GM12864 (cell line): ENCODE measurements around the gene NFATC2.

Experiments used
- DNase-seq: peaks from one replicate; pipeline ENCODE4 v3.0.0-alpha.2; 2011; ENCODE audit warnings: low read depth
- H3K4me3 ChIP-seq: 2 replicates; pipeline ENCODE4 v1.5.1; 2011; ENCODE audit warnings: mild to moderate bottlenecking, low read depth, low read length, control low read depth
- TF ChIP-seq, protein P1 (sequence below): IDR thresholded peaks from 2 replicates; pipeline ENCODE4 v1.5.1; 2011; ENCODE audit warnings: low read depth, mild to moderate bottlenecking, moderate library complexity, low read length, control low read depth, inconsistent platforms; ENCODE audit errors: missing control alignments

The NFATC2 gene

DNA sequence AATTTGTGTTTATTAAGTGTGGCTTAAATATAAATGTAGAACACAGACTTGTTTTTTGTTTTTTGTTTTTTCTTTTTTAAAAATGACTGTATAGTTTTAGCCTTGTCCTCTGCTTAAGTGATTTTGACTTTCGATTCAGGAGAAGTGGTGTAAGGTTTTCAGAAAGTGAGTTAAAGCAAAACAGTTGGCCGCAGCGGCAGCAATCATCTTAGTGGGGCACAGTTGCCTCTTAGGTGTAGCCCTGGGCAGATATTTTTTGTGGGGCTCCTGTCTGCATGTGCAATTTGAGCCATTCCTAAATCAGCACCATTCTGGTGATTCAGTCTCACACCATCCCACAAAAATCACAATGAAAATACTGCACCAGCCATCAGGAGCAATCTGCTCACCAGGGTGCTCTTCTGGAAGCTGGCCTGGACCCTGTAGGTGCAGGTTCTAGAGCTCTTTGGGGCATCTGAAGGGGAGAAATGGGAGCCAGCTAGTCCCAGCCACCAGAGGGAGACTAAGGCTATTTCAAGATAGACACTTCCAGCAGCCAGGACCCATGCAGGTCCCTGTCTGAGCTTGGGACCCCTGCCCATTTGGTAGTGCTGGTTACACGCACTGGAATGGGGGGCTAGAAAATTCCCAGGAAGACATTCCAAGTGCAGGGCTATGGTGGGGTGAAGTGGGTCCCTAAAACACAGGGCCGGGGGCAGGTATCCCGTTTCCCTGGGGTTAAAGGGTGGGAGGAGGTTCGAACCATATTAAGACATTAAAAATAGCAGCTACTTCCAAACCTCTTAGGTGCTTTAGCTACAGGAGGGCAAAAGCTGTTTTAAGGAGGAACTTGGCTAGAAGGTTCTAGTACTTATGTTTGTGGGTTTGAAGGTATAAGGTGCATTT is 156.6 kb downstream of the NFATC2 start:
- TF ChIP-seq, protein P1, sequence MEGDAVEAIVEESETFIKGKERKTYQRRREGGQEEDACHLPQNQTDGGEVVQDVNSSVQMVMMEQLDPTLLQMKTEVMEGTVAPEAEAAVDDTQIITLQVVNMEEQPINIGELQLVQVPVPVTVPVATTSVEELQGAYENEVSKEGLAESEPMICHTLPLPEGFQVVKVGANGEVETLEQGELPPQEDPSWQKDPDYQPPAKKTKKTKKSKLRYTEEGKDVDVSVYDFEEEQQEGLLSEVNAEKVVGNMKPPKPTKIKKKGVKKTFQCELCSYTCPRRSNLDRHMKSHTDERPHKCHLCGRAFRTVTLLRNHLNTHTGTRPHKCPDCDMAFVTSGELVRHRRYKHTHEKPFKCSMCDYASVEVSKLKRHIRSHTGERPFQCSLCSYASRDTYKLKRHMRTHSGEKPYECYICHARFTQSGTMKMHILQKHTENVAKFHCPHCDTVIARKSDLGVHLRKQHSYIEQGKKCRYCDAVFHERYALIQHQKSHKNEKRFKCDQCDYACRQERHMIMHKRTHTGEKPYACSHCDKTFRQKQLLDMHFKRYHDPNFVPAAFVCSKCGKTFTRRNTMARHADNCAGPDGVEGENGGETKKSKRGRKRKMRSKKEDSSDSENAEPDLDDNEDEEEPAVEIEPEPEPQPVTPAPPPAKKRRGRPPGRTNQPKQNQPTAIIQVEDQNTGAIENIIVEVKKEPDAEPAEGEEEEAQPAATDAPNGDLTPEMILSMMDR = peak; percentile 70
- H3K4me3 ChIP-seq = no peak overlapping the region
- no peak for DNase-seq

- DNase-seq = no peak
- no peak overlapping the region for H3K4me3 ChIP-seq
Observed at GRCh38 chr20:51384875-51385274, 157.6 kb downstream of the NFATC2 start.

GRCh38 chr20:51383891-51384510 is 158.5 kb downstream of the NFATC2 start:
- DNase-seq = no peak
- H3K4me3 ChIP-seq = no peak overlapping the region
- TF ChIP-seq, protein P1 = no peak

More at GRCh38 chr20:51384875-51385274, 157.6 kb downstream of the NFATC2 start:
- TF ChIP-seq, protein P1 = no peak

DNA sequence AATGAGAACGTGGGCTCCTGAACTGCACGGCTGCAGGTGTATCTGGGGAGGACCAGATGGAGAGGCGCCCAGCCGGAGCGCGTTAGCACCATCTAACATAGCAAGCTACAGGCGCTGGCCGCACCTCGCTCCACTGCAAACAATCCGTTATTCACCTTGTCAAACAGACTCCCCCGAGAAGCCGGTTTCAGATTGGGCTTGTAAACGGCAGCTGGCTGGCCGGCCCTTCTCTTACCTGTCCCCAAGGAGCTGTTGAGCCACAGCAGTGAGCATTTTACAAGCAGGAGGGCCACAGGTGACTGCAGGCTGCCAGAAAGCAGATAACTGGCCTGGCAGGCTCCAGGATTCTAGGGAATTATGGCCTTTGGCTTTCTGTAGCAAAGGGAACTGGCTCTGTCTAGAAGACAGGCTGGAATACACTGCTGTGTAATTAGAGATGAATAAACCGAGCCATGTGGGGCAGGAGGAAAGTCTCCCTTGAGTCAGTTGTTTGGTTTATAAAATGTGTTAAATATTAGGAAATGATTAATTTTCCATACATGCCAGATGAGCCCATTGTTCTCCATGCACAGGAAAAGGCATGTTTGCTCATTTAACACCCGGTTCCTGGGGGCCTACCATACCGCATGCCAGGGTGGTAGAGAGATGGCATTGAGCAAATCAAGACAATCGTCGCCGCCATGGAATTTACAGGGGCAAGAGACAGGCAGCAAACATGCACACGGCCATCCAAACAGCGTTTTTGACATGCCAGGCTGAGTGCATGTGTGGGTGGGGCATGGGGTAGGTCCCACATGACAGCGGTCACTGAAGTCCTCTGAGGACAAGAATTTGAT is 159.3 kb downstream of the NFATC2 start:
- no peak for DNase-seq
- no peak overlapping the region for H3K4me3 ChIP-seq
- TF ChIP-seq, protein P1 = no peak

GRCh38 chr20:51382111-51382985 is 160.2 kb downstream of the NFATC2 start:
- TF ChIP-seq, protein P1 = no peak
- no peak for DNase-seq
- H3K4me3 ChIP-seq = no peak overlapping the region

DNA sequence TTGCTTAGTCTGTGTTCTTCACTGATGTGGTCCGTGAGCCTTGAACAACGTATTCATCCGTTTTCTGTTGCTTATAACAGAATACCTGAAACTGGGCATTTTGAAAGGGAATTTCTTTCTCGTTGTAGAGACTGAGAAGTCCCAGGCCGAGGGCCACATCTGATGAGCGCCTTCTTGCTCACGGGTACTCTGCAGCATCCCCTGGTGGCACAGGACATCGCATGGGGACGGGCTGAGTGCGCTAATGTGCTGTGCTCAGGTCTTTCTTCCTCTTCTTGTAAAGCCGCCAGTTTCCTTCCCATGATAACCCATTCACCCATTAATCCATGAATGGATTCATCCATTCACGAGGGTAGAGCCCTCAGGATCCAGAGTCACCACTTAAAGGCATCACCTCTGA is 161.0 kb downstream of the NFATC2 start:
- no peak overlapping the region for H3K4me3 ChIP-seq
- TF ChIP-seq, protein P1 = no peak
- no peak for DNase-seq
